GM23338 (cell line): Measurements from ENCODE around the gene EGFR. TPM values are rescaled to one million over a fixed set of nuclear protein-coding genes. Genes with fewer than 3 reads are reported as not detected.

ENCODE experiments used
- ATAC-seq: fragments of 200-7000 bp; cut with Tn5 transposase; 3 replicates; pipeline ENCODE4 v1.9.1; 2020
- DNase-seq: peaks from one replicate; pipeline ENCODE4 v3.0.0-alpha.2; 2015; ENCODE audit warnings: low spot score
- H2AFZ ChIP-seq: fragments of 200-600 bp; sonication (generic); 2 replicates; pipeline ENCODE4 v1.8.0; 2016; ENCODE audit warnings: antibody characterized with exemption, mild to moderate bottlenecking, moderate library complexity
- H3F3A ChIP-seq: fragments of 200-600 bp; sonication (generic); replicated peaks from 2 replicates; pipeline ENCODE4 v1.8.0; 2017; ENCODE audit warnings: antibody characterized with exemption, mixed run types, low read depth
- H3K27ac ChIP-seq: fragments of 200-600 bp; sonication (generic); 2 replicates; pipeline ENCODE4 v1.6.1; 2016; ENCODE audit warnings: low read depth
- H3K27me3 ChIP-seq: fragments of 200-600 bp; sonication (generic); 2 replicates; pipeline ENCODE4 v1.8.0; 2016; ENCODE audit warnings: mild to moderate bottlenecking, mixed run types, moderate library complexity; ENCODE audit not compliant: insufficient read depth
- H3K36me3 ChIP-seq: fragments of 200-600 bp; sonication (generic); 2 replicates; pipeline ENCODE4 v1.8.0; 2016; ENCODE audit warnings: mild to moderate bottlenecking; ENCODE audit not compliant: insufficient read depth
- H3K4me1 ChIP-seq: fragments of 200-600 bp; sonication (generic); 2 replicates; pipeline ENCODE4 v1.8.0; 2016; ENCODE audit warnings: mild to moderate bottlenecking, moderate library complexity; ENCODE audit not compliant: insufficient read depth
- H3K4me2 ChIP-seq: fragments of 200-600 bp; sonication (generic); 2 replicates; pipeline ENCODE4 v1.7.1; 2017; ENCODE audit warnings: mixed run types
- H3K4me3 ChIP-seq: fragments of 200-600 bp; sonication (generic); 2 replicates; pipeline ENCODE4 v1.6.1; 2016; ENCODE audit warnings: mixed run types
- H3K79me2 ChIP-seq: fragments of 200-600 bp; sonication (generic); replicated peaks from 2 replicates; pipeline ENCODE4 v1.8.0; 2017; ENCODE audit warnings: mild to moderate bottlenecking; ENCODE audit not compliant: insufficient read depth
- H3K9me2 ChIP-seq: fragments of 200-600 bp; sonication (generic); 2 replicates; pipeline ENCODE4 v1.8.0; 2017; ENCODE audit not compliant: insufficient read depth
- H4K20me1 ChIP-seq: fragments of 200-600 bp; sonication (generic); replicated peaks from 2 replicates; pipeline ENCODE4 v1.8.0; 2017; ENCODE audit warnings: mild to moderate bottlenecking; ENCODE audit not compliant: insufficient read depth
- H3K27ac Mint-ChIP-seq: 2 replicates; pipeline ENCODE4 v1.8.0; 2020; ENCODE audit warnings: inconsistent platforms, mild to moderate bottlenecking, moderate library complexity, mixed read lengths
- H3K27me3 Mint-ChIP-seq: 3 replicates; pipeline ENCODE4 v1.8.0; 2022; ENCODE audit warnings: low read depth, mild to moderate bottlenecking, moderate library complexity, mixed read lengths, inconsistent platforms; ENCODE audit not compliant: insufficient read depth, poor library complexity
- H3K36me3 Mint-ChIP-seq: 3 replicates; pipeline ENCODE4 v1.8.0; 2021; ENCODE audit warnings: low read depth, mild to moderate bottlenecking, inconsistent platforms, moderate library complexity, mixed read lengths
- H3K4me1 Mint-ChIP-seq: 3 replicates; pipeline ENCODE4 v1.8.0; 2020; ENCODE audit warnings: mild to moderate bottlenecking, inconsistent platforms, mixed read lengths
- H3K4me3 Mint-ChIP-seq: 3 replicates; pipeline ENCODE4 v1.8.0; 2021; ENCODE audit warnings: moderate library complexity, mild to moderate bottlenecking, inconsistent platforms, mixed read lengths
- H3K9me3 Mint-ChIP-seq: 3 replicates; pipeline ENCODE4 v1.8.0; 2020; ENCODE audit warnings: moderate library complexity, mild to moderate bottlenecking, inconsistent platforms, mixed read lengths
- CREB1 ChIP-seq: fragments of 250-450 bp; sonication (Bioruptor Pico); IDR thresholded peaks from 2 replicates; pipeline ENCODE4 v1.5.0; 2020; ENCODE audit warnings: low read depth, mild to moderate bottlenecking, moderate library complexity
- EZH2 ChIP-seq: fragments of 200-600 bp; sonication (generic); IDR thresholded peaks from one replicate; pipeline ENCODE4 v1.8.0; 2017; ENCODE audit warnings: antibody characterized with exemption, mild to moderate bottlenecking, low read depth; ENCODE audit not compliant: unreplicated experiment
- JUNB ChIP-seq: IDR thresholded peaks from one replicate; pipeline ENCODE4 v1.6.1; 2016; ENCODE audit warnings: antibody characterized with exemption; ENCODE audit not compliant: unreplicated experiment
- NANOG ChIP-seq: IDR thresholded peaks from 2 replicates; pipeline ENCODE4 v1.6.1; 2016; ENCODE audit warnings: antibody characterized with exemption, borderline replicate concordance
- ZNF114 ChIP-seq: fragments of 250-450 bp; sonication (Bioruptor Pico); IDR thresholded peaks from 2 replicates; pipeline ENCODE4 v1.5.0; 2020; ENCODE audit warnings: mild to moderate bottlenecking, moderate library complexity
- ZNF331 ChIP-seq: fragments of 250-450 bp; sonication (Bioruptor Pico); IDR thresholded peaks from 2 replicates; pipeline ENCODE4 v1.5.0; 2020; ENCODE audit warnings: low read depth, mild to moderate bottlenecking, moderate library complexity
- ZNF462 ChIP-seq: fragments of 250-450 bp; sonication (Bioruptor Pico); IDR thresholded peaks from 2 replicates; pipeline ENCODE4 v1.5.0; 2020; ENCODE audit warnings: mild to moderate bottlenecking, moderate library complexity
- polyA plus RNA-seq: library from polyadenylated mRNA; unstranded; fragments of >200 nt; fragmentation: Nextera tagmentation; extraction: Ambion mirVana; gene quantifications from 2 replicates; pipeline ENCODE4 v1.2.1, GENCODE V29; 2016
- total RNA-seq: library from RNA; depleted of rRNA; stranded (reverse); fragments of >200 nt; shearing (Covaris generic); gene quantifications from 2 replicates; pipeline ENCODE4 v1.2.3, GENCODE V29; 2014

Gene EGFR
- total and polyA plus RNA-seq, 2 experiments from 2014 or later, result 1.5 to 4.5 TPM

DNA sequence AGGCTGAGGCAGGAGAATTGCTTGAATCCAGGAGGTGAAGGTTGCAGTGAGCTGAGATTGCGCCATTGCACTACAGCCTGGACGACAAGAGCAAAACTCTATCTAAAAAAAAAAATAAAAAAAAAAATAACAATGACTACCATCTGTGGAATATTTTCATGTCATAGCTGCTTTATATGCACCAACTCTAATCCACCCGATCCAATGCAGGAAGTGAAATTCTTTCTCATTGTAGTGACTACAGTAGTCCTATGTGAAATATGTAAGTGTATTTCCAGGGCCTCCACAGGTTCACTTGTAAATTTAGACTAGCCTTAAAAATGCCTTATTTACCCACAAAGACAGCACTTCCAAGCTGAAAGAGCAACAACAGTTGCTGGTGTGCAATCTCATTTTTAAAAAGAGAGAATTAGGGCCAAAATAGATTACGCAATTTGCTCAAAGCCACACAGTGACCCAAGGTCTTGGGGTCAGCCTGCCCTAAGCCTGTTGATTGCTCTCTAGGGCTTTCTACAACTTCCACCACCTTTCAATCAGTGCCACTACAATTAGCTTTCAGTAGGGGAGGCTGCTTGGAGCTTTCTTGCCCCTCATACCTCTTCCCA lies 25.8 kb upstream of the EGFR start (continued):
- TF ChIP-seq ZNF462 (CRISPR knock-in tag) (no peak), CREB1 (CRISPR knock-in tag) (no peak), JUNB (no peak), ZNF114 (CRISPR knock-in tag) (no peak), NANOG (no peak), EZH2 (no peak)

GRCh38 chr7:54995166-54995565 lies 23.7 kb upstream of the EGFR start:
- Mint-ChIP-seq H3K4me3 (no peak overlapping the region), H3K27me3 (no peaks in the 10 kb centered on the region), H3K27ac (no peak overlapping the region), H3K4me1 (peaks cover 4% of the 10 kb centered on the region; the same call in 2 of the 3 replicates), H3K9me3 (no peaks in the 10 kb centered on the region), H3K36me3 (no peaks in the 10 kb centered on the region)
- no peaks in the 10 kb centered on the region for H4K20me1 ChIP-seq
- H3K79me2 ChIP-seq, result no peaks in the 10 kb centered on the region
- ATAC-seq, result no peak
- no peak overlapping the region for H3K4me3 ChIP-seq
- peaks cover 14% of the 10 kb centered on the region; the same call in 1 of the 2 replicates for H3K9me2 ChIP-seq
- no peak overlapping the region for H3K4me2 ChIP-seq
- peaks cover 6% of the 10 kb centered on the region for H3K4me1 ChIP-seq
- no peak overlapping the region for H2AFZ ChIP-seq
- H3K27ac ChIP-seq, result no peak overlapping the region
- DNase-seq, result no peak
- H3K36me3 ChIP-seq, result no peaks in the 10 kb centered on the region
- H3K27me3 ChIP-seq, result no peaks in the 10 kb centered on the region
- TF ChIP-seq ZNF331 (CRISPR knock-in tag) (no peak), JUNB (no peak), EZH2 (no peak), NANOG (no peak)
- H3F3A ChIP-seq, result no peaks in the 10 kb centered on the region
